ENCODE data around the gene CBFA2T2. TPM values are rescaled to one million over a fixed set of nuclear protein-coding genes. Genes with fewer than 3 reads are reported as not detected.

Gene CBFA2T2
- total and polyA plus RNA-seq, 2 of the 4 experiments (the other 2 are of a cell fraction): 3.8 to 6.2 TPM

DNA sequence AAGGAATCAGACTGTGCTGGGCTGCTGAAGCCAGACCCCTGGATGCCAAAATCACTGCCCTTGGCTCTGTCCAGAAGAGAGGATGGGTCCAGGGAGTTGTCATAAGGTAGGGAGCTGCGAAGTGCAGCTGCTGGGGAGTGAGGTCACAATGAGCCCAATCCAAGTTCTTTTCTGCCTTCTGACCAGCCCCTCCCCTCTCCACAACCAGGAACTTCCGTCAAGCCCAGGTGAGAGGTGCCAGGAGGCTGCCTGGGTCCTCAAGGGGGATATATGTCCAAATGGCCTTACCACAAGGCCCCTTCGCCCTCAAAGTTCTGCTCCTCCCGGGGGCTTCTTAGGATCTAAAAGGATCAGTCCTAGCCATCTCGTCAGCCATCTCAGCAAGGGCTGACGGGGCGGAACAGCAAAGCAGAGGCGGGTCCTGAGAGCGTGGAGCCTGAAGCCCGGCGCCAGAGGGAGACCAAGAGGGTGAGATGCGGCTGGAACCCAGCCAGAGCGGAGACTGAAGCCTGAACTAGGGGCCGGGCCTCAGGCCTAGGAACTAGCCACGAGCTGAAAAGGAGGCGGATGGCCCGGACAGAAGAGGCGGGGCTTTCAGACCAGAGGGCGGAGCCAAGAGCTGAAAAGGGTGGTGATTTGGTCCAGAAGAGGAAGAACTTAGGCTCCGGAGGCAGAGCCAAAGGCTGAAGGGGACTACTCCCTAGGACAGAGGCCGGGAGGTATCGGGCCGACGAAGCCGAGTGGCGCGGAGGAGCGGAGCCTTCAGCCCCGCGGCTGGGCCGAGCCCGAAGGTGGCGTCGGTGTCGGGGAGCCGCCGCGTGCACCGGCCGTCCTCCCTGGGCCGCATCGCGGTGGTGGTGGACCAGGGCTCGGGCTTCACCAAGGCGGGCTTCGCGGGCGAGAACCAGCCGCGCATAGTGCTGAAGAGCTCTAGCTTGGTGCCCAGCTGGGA lies 176.7 kb downstream of the CBFA2T2 start, which contains the start of gene ACTL10:
Gene ACTL10 (plus strand): TSS at position 651 of the 952 bp plus-strand sequence. CDS start 555 bp downstream, outside the sequence.
- whole genome bisulfite sequencing, 2 experiments (ENCODE audit: extremely low coverage in 2 of 2, insufficient read length in 1 of 2): 23% methylated on average over 21 of the region's 50 CpGs; no CpG with 5 or more reads in 1 of the 2 experiments
- in situ Hi-C loops (cut with MboI; ENCODE audit: low sequenced_read_pairs): no loop called here
- TF ChIP-seq, protein P1, sequence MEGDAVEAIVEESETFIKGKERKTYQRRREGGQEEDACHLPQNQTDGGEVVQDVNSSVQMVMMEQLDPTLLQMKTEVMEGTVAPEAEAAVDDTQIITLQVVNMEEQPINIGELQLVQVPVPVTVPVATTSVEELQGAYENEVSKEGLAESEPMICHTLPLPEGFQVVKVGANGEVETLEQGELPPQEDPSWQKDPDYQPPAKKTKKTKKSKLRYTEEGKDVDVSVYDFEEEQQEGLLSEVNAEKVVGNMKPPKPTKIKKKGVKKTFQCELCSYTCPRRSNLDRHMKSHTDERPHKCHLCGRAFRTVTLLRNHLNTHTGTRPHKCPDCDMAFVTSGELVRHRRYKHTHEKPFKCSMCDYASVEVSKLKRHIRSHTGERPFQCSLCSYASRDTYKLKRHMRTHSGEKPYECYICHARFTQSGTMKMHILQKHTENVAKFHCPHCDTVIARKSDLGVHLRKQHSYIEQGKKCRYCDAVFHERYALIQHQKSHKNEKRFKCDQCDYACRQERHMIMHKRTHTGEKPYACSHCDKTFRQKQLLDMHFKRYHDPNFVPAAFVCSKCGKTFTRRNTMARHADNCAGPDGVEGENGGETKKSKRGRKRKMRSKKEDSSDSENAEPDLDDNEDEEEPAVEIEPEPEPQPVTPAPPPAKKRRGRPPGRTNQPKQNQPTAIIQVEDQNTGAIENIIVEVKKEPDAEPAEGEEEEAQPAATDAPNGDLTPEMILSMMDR (conservative IDR thresholded peaks at IDR 0.05; ENCODE audit: low read depth, low read length): peak; percentile 53
- TF ChIP-seq FOS (IDR thresholded peaks at IDR 0.05; ENCODE audit: low read depth, low read length): no peak
- TF ChIP-seq RAD21 (IDR thresholded peaks at IDR 0.05; ENCODE audit: low read length): peak; percentile 31
- TF ChIP-seq POLR2A (IDR thresholded peaks at IDR 0.05; ENCODE audit: low read depth, low read length): no peak
- no peak for TF ChIP-seq MAFK (IDR thresholded peaks at IDR 0.05; ENCODE audit: low read depth, low read length)
- TF ChIP-seq SMC3 (IDR thresholded peaks at IDR 0.05; ENCODE audit: low read depth, low read length): peak; percentile 41
- TF ChIP-seq MXI1 (IDR thresholded peaks at IDR 0.05; ENCODE audit: borderline replicate concordance, low read depth, low read length): peak; percentile 62; the same call in 1 of the 2 replicates
- no peak for TF ChIP-seq BHLHE40 (IDR thresholded peaks at IDR 0.05; ENCODE audit: low read depth, low read length)
- TF ChIP-seq NFE2L2 (IDR thresholded peaks at IDR 0.05; ENCODE audit: low read depth, low read length): no peak
- peak; percentile 13; the same call in 1 of the 2 replicates for TF ChIP-seq MAZ (IDR thresholded peaks at IDR 0.05; ENCODE audit: borderline replicate concordance, low read depth, low read length)
- TF ChIP-seq RCOR1 (IDR thresholded peaks at IDR 0.05; ENCODE audit: insufficient replicate concordance, low read length): peak; percentile 31
- no peak for TF ChIP-seq CEBPB (IDR thresholded peaks at IDR 0.05; ENCODE audit: low read depth, low read length)
- TF ChIP-seq RFX5 (IDR thresholded peaks at IDR 0.05; ENCODE audit: low read depth, low read length): no peak
- TF ChIP-seq CHD1 (IDR thresholded peaks at IDR 0.05; ENCODE audit: low read depth, low read length): no peak
- TF ChIP-seq, protein P2, sequence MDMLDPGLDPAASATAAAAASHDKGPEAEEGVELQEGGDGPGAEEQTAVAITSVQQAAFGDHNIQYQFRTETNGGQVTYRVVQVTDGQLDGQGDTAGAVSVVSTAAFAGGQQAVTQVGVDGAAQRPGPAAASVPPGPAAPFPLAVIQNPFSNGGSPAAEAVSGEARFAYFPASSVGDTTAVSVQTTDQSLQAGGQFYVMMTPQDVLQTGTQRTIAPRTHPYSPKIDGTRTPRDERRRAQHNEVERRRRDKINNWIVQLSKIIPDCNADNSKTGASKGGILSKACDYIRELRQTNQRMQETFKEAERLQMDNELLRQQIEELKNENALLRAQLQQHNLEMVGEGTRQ (IDR thresholded peaks at IDR 0.05; ENCODE audit: low read depth, low read length): no peak

More for the DNA sequence above, 176.7 kb downstream of the CBFA2T2 start, which contains the start of gene ACTL10:
- 0 out of 2 replicates have a peak, but pooled peaks cover 5% of the 10 kb centered on the region for H4K20me1 ChIP-seq (ENCODE audit: insufficient read depth, low read length)
- intact Hi-C loops (cut with micrococcal nuclease): loop anchor here (1.0 to 10.0 kb wide), 3 partner anchors 66 to 463 kb away; partner anchors contain the start of genes CHMP4B and ZNF341
- peak within 1 kb of the TSS; percentile 9; the same call in 1 of the 2 replicates for H2BK20ac ChIP-seq (ENCODE audit: low read depth, low read length)
- peak within 1 kb of the TSS; percentile 53; the same call in 1 of the 2 replicates for H3K14ac ChIP-seq (replicated peaks; ENCODE audit: low read depth, low read length)
- peak within 1 kb of the TSS; percentile 55 for H3K4me2 ChIP-seq (ENCODE audit: low read depth, low read length)
- H3K79me1 ChIP-seq (ENCODE audit: low read depth in 1 of 2, low read length in 2 of 2): peaks cover 10 to 67% of the 10 kb centered on the region in 2 experiments; a peak in 3 of 4 replicates
- peak within 1 kb of the TSS; percentile 47 for H3K9ac ChIP-seq (ENCODE audit: low read depth, low read length)
- H3K9me3 ChIP-seq (ENCODE audit: control insufficient read depth, insufficient read depth, low read length): no peaks in the 10 kb centered on the region
- no TSS peak for BruUV-seq (replicated peaks)
- peaks cover 26% of the 10 kb centered on the region for H3K9me1 ChIP-seq (ENCODE audit: insufficient read depth, low read length)
- peak within 1 kb of the TSS; percentile 29 for H3K4me3 ChIP-seq (ENCODE audit: insufficient read depth, low read depth, low read length)
- H2BK120ac ChIP-seq (ENCODE audit: low read depth, low read length): no peak within 1 kb of the TSS
- H4K5ac ChIP-seq (ENCODE audit: low read depth, low read length): peak within 1 kb of the TSS; percentile 46
- H3K23ac ChIP-seq (ENCODE audit: low read depth, low read length): peak within 1 kb of the TSS; percentile 46; the same call in 1 of the 2 replicates
- peak within 1 kb of the TSS; percentile 22; the same call in 1 of the 2 replicates for H3K56ac ChIP-seq (ENCODE audit: extremely low read depth, insufficient read depth, low read length)
- peaks cover 13% of the 10 kb centered on the region for H3K36me3 ChIP-seq (ENCODE audit: control insufficient read depth, insufficient read depth, low read length)
- peak within 1 kb of the TSS; percentile 52 for H2AK5ac ChIP-seq (ENCODE audit: low read depth, low read length)
- DNase-seq (peak; percentile 96), ATAC-seq (ENCODE audit: low read depth) (peak; percentile 77)
- dilution Hi-C loops (cut with HindIII; ENCODE audit: low sequenced_read_pairs, unreplicated experiment): no loop called here
- peak within 1 kb of the TSS; percentile 64 for H4K91ac ChIP-seq (ENCODE audit: insufficient read depth, low read depth, low read length)
- H3K27me3 ChIP-seq (ENCODE audit: control insufficient read depth, insufficient read depth, low read length): no peaks in the 10 kb centered on the region
- ChIA-PET POLR2A (ENCODE audit: unreplicated experiment) (interaction anchor here (1.0 kb wide), 1 partner anchor 54 kb away, joined by 3 read pairs; no protein-coding TSS in a partner anchor), CTCF (interaction anchor here (0.6 kb wide), 1 partner anchor 14 kb away, joined by 6 read pairs; no protein-coding TSS in a partner anchor)
- peaks cover 19% of the 10 kb centered on the region for H3K4me1 ChIP-seq (ENCODE audit: control insufficient read depth, insufficient read depth, low read length)
- H3K18ac ChIP-seq (ENCODE audit: low read depth, low read length): peak within 1 kb of the TSS; percentile 17; the same call in 1 of the 2 replicates
- peak within 1 kb of the TSS; percentile 31 for H2BK5ac ChIP-seq (ENCODE audit: low read depth, low read length, poor library complexity, severe bottlenecking)
- no peak within 1 kb of the TSS for H2BK15ac ChIP-seq (ENCODE audit: low read depth, low read length)
- H2AFZ ChIP-seq (replicated peaks; ENCODE audit: low read length, poor library complexity): peak within 1 kb of the TSS; percentile 87
- peak within 1 kb of the TSS; percentile 65 for H3K4ac ChIP-seq (ENCODE audit: low read depth, low read length)
- H2AK9ac ChIP-seq (replicated peaks; ENCODE audit: low read depth, low read length, poor library complexity): peak within 1 kb of the TSS; percentile 81
- peak within 1 kb of the TSS; percentile 63 for H3K27ac ChIP-seq (ENCODE audit: insufficient read depth, low read length)
- H4K8ac ChIP-seq (ENCODE audit: low read depth in 2 of 2, low read length in 2 of 2): peak within 1 kb of the TSS; percentile 63 to 85

Data from IMR-90 (cell line).